Mucosa of gallbladder (tissue), 1 donor: Measurements from ENCODE around the gene FKBP15. TPM values are rescaled to one million over a fixed set of nuclear protein-coding genes. Genes with fewer than 3 reads are reported as not detected.
"Not testable (repeated sequence)": the region's sequence is repeated elsewhere in the genome, so short reads cannot be mapped to it uniquely, and the experiment has no call there.

Source experiments
- DNase-seq: peaks from one replicate; pipeline ENCODE4 v3.0.0-alpha.2; 2020; ENCODE audit warnings: low spot score
- total RNA-seq: library from RNA; stranded (reverse); gene quantifications from one replicate; pipeline ENCODE4 v1.2.1, GENCODE V29; 2021
- donor health status: DM: no; HTN: no; CAD: no.

Gene FKBP15
- total RNA-seq: 28.9 TPM

GRCh38 chr9:113221003-113221799, at the start of gene FKBP15, which contains the start of gene SLC31A1:
FKBP15 (minus strand) TSS chr9:113221277; CDS start chr9:113221243, 34 bp downstream.
SLC31A1 (plus strand) TSS chr9:113221544; CDS start chr9:113256149, 34,605 bp downstream.
- peak; percentile 99 for DNase-seq

DNA sequence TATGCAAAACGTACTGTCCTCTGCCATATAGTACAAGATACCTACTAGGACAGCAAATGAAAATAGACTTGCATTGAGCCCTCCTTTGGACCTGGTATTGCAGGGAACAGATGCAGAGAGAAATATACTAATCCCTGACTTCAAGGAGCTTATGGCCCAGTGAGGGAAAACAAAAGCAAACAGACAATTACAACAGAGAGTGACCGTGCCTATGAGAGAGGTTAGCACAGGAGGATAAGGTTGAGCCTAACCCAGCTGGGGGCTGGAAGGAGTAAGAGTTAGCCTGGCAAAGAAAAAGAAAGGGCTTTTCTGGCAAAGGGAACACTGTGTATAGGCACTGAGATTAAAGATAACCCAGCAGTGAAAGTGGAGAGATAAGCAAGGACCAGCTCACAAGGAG, 48.8 kb upstream of the FKBP15 start:
- DNase-seq: no peak

DNA sequence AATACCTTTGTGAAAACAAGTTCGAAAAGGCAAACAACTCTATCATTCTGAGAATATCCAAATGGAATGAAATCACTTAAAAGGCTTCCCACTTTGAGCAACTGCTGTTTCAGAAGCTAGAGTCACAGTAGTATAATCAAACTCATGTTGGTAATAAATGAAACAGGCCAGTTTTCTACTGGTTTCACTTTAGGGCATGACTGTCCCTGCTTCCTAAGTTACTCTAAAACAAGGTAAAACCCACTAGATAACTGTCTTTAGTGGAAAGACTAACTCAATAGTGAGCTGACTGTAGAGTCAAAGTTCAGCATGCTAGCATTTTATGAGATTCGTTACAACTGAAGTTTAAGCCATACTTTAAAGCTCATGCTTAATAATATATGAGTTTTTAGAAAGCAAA, 48.3 kb upstream of the FKBP15 start:
- DNase-seq: no peak

DNA sequence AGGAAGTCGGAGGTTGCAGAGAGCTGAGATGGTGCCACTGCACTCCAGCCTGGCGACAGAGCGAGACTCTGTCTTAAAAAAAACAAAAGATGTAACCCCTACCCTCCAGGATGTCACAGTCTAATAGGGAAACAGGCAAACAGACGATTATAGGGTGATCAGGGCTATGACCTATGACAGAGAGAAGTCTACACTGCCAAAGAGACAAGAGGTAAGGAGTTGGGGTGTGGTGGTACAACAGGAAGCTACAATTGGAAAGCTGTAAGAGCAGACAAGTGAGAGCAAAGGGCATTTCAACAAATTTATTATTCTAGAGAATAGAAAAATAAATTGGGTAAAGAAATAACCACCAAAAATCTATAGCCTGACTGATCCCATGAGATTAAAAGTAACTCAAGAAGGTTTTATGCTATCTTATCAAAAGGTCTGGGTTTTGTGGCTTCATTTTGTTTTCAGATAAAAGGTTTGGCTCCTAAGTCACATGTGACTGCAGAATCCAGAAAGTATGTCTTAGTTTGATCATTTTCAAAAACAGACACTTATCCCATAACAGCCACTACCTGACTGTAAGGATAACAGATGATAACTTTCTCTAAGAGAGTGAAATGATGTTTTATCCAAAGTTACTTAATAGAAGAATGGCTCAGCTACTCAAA, 47.0 kb upstream of the FKBP15 start:
- no peak for DNase-seq

DNA sequence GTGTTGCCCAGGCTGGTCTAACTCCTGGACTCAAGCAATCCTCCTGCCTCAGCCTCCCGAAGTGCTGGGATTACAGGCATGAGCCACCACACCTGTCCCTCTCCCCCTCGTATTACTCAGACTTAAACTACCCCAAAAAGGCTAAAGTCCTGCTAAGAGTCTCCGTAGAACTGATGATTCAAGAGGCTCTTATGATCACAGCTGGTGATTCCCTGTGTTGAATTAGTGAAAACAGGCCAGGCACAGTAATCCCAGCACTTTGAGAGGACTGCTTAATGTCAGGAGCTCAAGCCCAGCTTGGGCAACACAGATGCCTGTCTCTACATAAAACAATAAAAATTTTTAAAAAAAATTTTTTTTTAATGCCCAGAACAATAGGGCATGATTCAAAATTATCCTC, 45.1 kb upstream of the FKBP15 start:
- no peak for DNase-seq

DNA sequence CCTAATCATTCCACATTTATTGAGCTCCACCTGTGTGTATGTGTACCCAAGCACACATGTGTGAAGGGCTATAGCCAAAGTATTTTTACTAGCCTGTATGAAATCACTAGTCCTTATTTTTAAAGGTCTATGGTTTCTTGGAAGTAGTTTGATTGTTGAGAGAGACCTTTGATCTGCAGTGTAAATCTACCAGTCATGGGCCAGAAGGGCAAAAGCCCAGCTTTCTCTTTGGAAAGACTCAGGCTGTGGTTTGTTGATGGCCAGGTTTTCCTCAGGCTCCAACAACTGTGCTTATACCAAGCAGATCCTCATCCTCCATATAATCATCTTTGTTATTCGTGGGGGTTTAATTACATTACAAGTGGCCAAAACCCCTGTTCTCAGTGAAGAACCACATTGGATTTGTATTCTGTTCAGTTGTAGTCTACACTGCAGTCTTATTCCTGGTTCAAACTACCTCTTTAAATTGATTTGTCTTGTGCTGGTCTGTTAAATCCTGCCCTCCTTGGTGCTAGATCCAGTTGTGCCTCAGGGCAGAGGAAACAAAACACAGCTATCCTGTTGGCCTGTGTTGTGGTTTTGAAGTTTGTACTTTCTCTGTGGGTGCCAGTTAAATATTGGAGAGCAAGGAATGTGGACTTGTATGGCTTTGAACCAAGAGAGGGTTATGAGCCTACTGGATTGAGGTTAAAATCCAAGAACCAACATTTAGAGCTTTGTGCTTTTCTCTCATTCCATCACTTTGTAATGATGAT, 41.0 kb upstream of the FKBP15 start:
- DNase-seq: no peak

- no peak for DNase-seq
Measured at GRCh38 chr9:113258282-113258681, 37.2 kb upstream of the FKBP15 start.

DNA sequence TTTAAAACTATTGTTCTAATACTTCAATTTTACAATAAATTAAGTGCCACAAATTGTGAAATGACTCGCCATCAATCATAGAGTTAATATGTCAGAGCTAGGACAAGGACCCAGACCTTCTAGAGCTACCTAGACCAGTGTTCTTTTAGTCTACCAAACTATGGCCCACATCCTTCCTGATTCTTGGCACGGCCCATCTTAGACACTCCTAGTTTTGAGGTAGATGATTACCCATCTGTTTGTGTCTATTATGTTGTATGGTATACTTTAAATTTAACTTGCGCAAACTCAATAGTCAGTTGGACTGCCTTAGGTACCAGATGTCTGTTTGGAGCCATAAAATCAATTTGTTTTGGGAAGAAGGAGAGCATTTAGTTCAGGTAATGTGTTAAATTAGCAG, 36.8 kb upstream of the FKBP15 start:
- no peak for DNase-seq

DNA sequence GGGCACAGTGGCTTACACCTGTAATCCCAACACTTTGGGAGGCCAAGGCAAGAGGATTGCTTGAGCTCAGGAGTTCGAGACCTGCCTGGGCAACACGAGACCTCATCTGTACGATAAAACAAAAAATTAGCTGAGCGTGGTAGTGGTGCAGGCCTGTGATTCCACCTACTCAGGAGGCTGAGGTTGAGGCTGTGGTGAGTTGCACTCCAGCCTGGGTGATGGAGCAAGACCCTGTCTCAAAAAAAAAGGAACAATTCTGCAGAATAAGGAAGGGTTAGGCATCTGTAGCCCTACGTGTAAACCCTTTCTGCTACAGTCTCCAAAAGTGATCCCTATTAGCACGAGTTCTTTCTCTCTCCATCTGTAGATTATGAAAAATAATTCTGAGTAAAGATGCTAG, 34.4 kb upstream of the FKBP15 start:
- no peak for DNase-seq

DNA sequence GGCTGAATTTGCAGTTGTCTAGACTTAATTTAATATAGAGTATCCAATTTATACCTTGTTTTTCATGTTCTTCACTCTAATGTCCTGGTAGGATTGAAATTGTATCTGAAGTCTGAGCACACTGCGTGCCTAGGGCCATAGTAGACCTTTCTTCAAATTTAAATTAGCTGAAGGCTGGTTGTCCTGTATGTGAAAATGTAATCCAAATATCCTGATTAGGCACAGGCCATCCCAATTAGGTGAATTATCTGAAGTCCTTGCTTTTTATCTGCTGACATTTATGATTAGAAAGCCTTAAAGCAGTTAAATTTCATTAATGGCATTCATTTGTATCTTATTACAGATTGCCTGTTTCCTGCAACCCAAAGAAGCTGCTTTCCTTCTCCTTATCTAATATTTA, 33.9 kb upstream of the FKBP15 start:
- DNase-seq: no peak

DNA sequence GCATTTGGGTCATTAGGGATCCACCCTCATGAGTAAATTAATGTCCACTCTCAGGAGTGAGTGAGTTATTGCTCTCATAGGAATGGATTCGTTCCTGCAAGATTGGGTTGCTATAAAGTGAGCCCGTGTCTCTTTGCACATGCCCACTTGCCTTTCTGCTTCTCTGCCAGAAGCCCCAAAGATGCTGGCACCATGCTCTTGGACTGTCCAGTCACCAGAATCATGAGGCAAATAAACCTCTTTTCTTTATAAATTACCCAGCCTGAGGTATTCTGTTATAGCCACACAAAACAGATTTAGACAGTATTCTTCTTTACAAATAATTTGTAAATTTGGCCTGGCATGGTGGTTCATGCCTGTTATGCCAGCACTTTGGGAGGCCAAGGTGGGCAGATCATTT, 29.7 kb upstream of the FKBP15 start:
- no peak for DNase-seq

DNA sequence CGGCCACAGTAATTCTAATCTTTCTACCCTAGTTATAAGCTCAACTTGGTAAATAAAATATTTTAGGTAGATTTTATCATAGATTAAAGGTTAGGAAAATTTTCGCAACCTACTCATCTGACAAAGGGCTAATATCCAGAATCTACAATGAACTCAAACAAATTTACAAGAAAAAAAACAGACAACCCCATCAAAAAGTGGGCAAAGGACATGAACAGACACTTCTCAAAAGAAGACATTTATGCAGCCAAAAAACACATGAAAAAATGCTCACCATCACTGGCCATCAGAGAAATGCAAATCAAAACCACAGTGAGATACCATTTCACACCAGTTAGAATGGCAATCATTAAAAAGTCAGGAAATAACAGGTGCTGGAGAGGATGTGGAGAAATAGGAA, 28.6 kb upstream of the FKBP15 start:
- DNase-seq: not testable (repeated sequence)

GRCh38 chr9:113247640-113248039, 26.6 kb upstream of the FKBP15 start:
- no peak for DNase-seq

DNA sequence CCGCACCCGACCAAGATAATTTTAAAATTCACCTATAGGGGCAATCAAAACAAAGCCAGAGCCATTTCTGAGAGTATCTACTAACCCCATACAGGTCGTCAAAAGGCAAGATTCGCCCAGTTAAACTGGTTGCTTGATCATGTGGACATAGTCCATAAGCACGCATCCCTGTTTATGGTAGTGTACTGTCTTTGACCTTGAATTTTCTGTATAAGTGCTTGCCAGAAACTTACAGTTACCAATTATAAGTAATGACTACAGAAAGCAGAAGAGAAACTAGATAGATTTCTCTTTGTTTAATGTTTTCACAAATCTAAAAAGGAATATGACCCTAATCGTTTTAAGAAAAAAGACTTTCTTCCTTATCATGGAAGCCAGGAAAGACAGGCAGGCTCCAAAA, 25.9 kb upstream of the FKBP15 start:
- no peak for DNase-seq

- DNase-seq: no peak
Measured at GRCh38 chr9:113245894-113246293, 24.8 kb upstream of the FKBP15 start.

GRCh38 chr9:113244556-113244955, 23.5 kb upstream of the FKBP15 start:
- no peak for DNase-seq

DNA sequence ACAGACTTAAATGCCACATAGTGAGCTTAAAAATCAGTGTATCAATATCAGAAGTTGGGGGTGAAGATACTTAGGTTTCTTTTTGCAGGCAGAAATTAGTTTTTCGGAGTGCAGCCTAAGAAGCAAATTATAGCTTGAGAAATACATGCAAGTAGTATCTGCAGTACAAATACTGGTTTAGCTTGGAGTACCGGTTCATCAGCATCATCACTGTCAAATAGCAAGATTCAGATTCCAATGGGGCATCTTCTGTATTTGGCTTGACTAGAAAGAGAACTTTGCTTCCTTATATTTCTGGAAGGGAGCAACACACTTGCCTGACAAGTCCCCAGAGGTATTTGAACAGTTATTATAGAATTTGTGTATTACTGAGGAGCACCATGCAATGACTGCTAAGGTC, 20.1 kb upstream of the FKBP15 start:
- no peak for DNase-seq

DNA sequence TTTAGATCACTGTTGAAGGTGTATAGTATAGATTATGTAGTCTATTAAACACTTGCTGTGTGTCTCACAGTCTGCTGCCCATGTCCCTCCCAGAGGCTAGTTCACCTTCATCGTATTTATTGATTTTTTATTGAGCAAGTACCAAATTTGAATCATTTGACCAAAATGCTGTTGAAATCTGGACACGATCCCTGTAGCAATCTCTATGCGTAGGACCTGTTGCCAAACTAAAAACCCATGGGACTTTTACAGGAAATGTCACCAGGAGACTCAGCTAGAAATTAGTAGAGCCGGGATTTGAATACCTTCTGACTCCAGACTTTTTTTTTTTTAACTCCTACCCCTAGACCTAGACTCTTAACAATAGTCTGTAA, 17.8 kb upstream of the FKBP15 start:
- no peak for DNase-seq

DNA sequence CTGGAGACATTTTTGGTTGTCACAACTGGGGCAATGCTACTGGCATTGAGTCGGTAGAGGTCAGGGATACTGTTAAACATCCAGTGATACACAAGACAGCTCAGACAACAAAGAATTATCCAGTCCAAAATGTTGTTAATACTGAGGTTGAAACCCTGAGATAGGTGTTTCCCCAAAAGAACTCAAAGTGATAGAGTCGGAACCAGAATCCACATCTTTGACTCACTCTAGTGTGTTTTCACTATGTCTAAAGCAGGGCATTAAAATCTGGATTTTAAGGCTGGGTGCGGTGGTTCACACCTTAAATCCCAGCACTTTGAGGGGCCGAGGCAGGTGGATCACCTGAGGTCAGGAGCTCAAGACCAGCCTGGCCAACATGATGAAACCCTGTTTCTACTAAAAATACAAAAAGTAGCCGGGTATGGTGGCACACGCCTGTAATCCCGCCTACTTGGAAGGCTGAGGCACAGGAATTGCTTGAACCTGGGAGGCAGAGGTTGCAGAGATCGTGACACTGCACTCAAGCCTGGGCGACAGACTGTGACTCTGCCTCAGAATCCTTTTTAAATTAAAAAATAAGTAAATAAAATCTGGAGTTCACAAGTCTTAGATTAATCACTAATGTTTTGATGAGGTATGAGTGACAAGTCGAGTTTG, 17.3 kb upstream of the FKBP15 start:
- DNase-seq: no peak

DNA sequence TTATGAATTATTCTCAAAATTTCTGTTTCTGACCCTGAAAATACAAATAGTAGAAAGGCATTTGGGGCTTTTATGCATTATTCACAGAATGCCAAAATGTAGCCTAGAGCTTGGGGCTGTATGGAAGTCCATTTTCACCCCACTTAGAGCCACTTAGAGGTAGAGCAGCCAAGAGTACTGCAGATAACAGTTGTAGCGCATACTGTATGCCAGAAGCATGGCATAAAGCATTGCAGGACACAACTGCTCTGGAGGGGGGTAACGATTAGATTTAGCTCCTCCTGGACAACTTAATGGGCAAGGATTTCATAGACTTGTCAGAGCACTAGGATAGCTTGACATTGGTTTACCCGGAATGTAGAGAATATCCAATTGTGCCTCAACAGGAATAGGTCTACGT, 15.9 kb upstream of the FKBP15 start:
- no peak for DNase-seq

GRCh38 chr9:113235701-113236255, 14.7 kb upstream of the FKBP15 start:
- not testable (repeated sequence) for DNase-seq

GRCh38 chr9:113231701-113232100, 10.6 kb upstream of the FKBP15 start:
- no peak for DNase-seq
